Right hindlimb (tissue), 1 donor: Measurements from ENCODE around the gene ZNF652.

Experiments
- DNase-seq: peaks from one replicate; pipeline ENCODE4 v3.0.0-alpha.2; 2018

Gene ZNF652

GRCh38 chr17:49260011-49260816 is 101.8 kb downstream of the ZNF652 start:
- DNase-seq = peak; percentile 75

- DNase-seq = no peak
These were observed 102.4 kb downstream of the ZNF652 start for GRCh38 chr17:49259663-49260010.

DNA sequence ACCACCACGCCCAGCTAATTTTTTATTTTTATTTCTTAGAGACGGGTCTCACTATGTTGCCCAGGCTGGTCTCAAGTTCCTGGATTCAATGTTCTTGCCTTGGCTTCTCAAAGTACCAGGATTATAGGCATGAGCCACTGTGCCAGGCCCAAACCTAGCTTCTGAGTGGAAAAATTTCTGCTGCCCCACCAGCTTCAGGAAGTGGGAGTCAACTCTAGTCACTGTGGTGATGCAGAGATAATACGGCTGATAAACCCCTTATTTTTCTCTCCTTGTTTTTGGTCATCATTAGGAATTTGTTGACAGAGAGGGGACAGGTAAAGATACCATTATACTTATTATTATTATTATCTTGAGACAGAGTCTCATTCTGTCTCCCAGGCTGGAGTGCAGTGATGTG is 103.7 kb downstream of the ZNF652 start:
- no peak for DNase-seq

GRCh38 chr17:49255125-49255524 is 106.9 kb downstream of the ZNF652 start:
- DNase-seq = no peak

- no peak for DNase-seq
These were observed 108.0 kb downstream of the ZNF652 start for GRCh38 chr17:49254066-49254465.

DNA sequence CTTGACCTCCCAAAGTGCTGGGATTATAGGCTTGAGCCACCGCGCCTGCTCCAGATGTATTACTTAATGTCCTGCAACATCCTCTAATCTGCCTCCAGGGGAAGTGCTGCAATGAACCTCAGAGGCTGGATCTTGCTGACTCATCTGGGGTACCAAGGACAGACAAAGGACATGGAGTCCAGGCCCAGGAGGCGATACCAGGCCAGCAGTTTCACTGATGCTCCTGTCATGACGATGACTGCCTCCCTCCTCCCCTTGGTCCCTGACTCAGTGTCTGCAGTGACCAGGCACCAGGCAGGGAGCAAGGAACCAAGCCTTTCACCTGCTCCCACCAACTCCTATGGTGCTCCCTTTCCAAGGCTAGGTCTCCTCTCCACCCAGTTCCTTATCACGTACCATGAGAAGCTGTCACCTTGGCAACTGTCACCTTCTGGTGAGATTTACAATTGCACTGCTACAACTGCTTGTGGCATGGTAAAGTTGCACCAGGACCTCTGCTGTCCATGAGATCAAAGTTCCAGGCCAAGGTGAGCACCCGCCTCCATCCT is 109.8 kb downstream of the ZNF652 start:
- DNase-seq = no peak

DNA sequence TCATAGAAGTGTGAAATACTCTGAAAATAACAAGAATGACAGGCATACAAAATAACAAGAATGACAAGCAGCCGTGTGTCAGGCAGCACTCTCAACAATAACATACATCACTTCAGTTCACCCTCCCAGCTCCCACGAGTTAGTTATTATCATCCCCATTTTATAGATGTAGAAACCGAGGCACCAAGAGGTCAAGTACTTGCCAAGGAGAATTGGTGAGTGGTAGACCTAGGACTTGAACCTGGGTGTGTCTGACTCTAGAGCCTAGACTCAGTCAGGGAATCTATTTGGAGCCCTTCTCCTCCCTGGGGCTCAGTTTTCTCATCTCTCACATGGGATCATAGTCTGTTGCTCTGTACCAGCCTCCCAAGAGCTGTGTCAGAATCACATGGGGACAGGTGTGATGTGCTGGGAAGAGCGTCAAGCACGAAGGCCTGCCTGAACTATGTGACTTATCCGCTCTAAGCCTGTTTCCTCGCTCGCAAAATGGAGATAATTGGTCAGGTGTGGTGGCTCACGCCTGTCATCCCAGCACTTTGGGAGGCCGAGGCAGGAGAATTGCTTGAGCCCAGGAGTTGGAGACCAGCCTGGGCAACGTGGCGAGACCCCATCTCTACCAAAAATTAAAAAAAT is 112.0 kb downstream of the ZNF652 start:
- DNase-seq = no peak

- peak; percentile 80 for DNase-seq
These were observed 112.7 kb downstream of the ZNF652 start for GRCh38 chr17:49249292-49249794.

GRCh38 chr17:49247944-49248343 is 114.1 kb downstream of the ZNF652 start:
- DNase-seq = no peak

GRCh38 chr17:49244839-49245238 is 117.2 kb downstream of the ZNF652 start:
- DNase-seq = no peak
